NCI-H1048 (cell line): Measurements from ENCODE around the gene PI3.

ENCODE experiments used
- DNase-seq: peaks from one replicate; lab custom pipeline; 2025; lab: John Stamatoyannopoulos, UW

The PI3 gene

GRCh38 chr20:45187693-45188092 lies 13.0 kb downstream of the PI3 start:
- no peak for DNase-seq

- no peak for DNase-seq
These were observed 14.4 kb downstream of the PI3 start for GRCh38 chr20:45189067-45189609.

GRCh38 chr20:45189861-45190260 lies 15.2 kb downstream of the PI3 start:
- no peak for DNase-seq

- no peak for DNase-seq
These were observed 17.2 kb downstream of the PI3 start for GRCh38 chr20:45191926-45192325.

GRCh38 chr20:45193331-45193730 lies 18.6 kb downstream of the PI3 start:
- DNase-seq: no peak

- no peak for DNase-seq
These were observed 32.0 kb downstream of the PI3 start, which contains the start of gene SEMG1 for GRCh38 chr20:45206725-45207124. TSS of gene SEMG1 (plus strand) at chr20:45207033. CDS start at chr20:45207054, 21 bp downstream.

- DNase-seq: no peak
These were observed 35.2 kb downstream of the PI3 start for GRCh38 chr20:45209924-45210323.

GRCh38 chr20:45211569-45212474 lies 37.1 kb downstream of the PI3 start:
- DNase-seq: no peak

GRCh38 chr20:45212836-45213235 lies 38.1 kb downstream of the PI3 start:
- no peak for DNase-seq

- no peak for DNase-seq
These were observed 43.4 kb downstream of the PI3 start for GRCh38 chr20:45218124-45218523.

- no peak for DNase-seq
These were observed 43.9 kb downstream of the PI3 start for GRCh38 chr20:45218636-45219035.

- no peak for DNase-seq
These were observed 46.4 kb downstream of the PI3 start, which contains the start of gene SEMG2 for GRCh38 chr20:45221076-45221475. TSS of gene SEMG2 (plus strand) at chr20:45221373. CDS start at chr20:45221390, 17 bp downstream.

- no peak for DNase-seq
These were observed 48.4 kb downstream of the PI3 start for GRCh38 chr20:45223136-45223535.
